Endodermal cell (in vitro differentiated cells): Measurements from ENCODE around the gene RPS5. TPM values are rescaled to one million over a fixed set of nuclear protein-coding genes. Genes with fewer than 3 reads are reported as not detected.

Source experiments
- DNase-seq: peaks from one replicate; pipeline ENCODE4 v3.0.0-alpha.2; 2017
- H3K27ac ChIP-seq: 2 replicates; pipeline ENCODE4 v1.5.1; 2013; ENCODE audit warnings: mild to moderate bottlenecking, low read depth, low read length, moderate library complexity
- H3K27me3 ChIP-seq: 2 replicates; pipeline ENCODE4 v1.6.1; 2013; ENCODE audit warnings: mild to moderate bottlenecking, low read length, moderate library complexity; ENCODE audit not compliant: insufficient read depth, control insufficient read depth, poor library complexity, severe bottlenecking
- H3K36me3 ChIP-seq: 2 replicates; pipeline ENCODE4 v1.7.0; 2013; ENCODE audit warnings: mild to moderate bottlenecking, low read length, moderate library complexity; ENCODE audit not compliant: control insufficient read depth, insufficient read depth
- H3K4me1 ChIP-seq: one replicate; pipeline ENCODE4 v1.7.0; 2013; ENCODE audit warnings: low read length; ENCODE audit not compliant: control insufficient read depth, insufficient read depth
- H3K4me3 ChIP-seq: 2 replicates; pipeline ENCODE4 v1.5.1; 2013; ENCODE audit warnings: mild to moderate bottlenecking, low read length, moderate library complexity
- H3K9ac ChIP-seq: 2 replicates; pipeline ENCODE4 v1.6.1; 2013; ENCODE audit warnings: mild to moderate bottlenecking, low read length, moderate library complexity; ENCODE audit not compliant: poor library complexity, severe bottlenecking; ENCODE audit errors: extremely low read depth
- H3K9me3 ChIP-seq: 2 replicates; pipeline ENCODE4 v1.6.1; 2013; ENCODE audit warnings: mild to moderate bottlenecking, low read length, moderate library complexity; ENCODE audit not compliant: control insufficient read depth
- H3K27ac Mint-ChIP-seq: 2 replicates; pipeline ENCODE4 v1.8.0; 2020; ENCODE audit warnings: mixed read lengths
- H3K27me3 Mint-ChIP-seq: 2 replicates; pipeline ENCODE4 v1.8.0; 2021; ENCODE audit warnings: mild to moderate bottlenecking, mixed read lengths; ENCODE audit not compliant: insufficient read depth
- H3K36me3 Mint-ChIP-seq: 2 replicates; pipeline ENCODE4 v1.8.0; 2020; ENCODE audit warnings: low read depth, mixed read lengths
- H3K4me1 Mint-ChIP-seq: 2 replicates; pipeline ENCODE4 v1.8.0; 2020; ENCODE audit warnings: mixed read lengths
- H3K4me3 Mint-ChIP-seq: 2 replicates; pipeline ENCODE4 v1.8.0; 2020; ENCODE audit warnings: mild to moderate bottlenecking, moderate library complexity, mixed read lengths
- H3K9me3 Mint-ChIP-seq: 2 replicates; pipeline ENCODE4 v1.8.0; 2020; ENCODE audit warnings: mild to moderate bottlenecking, mixed read lengths
- WGBS, 2 experiments: methylation state at CpG; one replicate each; pipeline versions ENCODE4 v1.1.5 to v1.1.7; 2013; ENCODE audit warnings: missing lambda C conversion rate in 2 of 2, mixed read lengths in 1 of 2; ENCODE audit not compliant: insufficient coverage in 1 of 2, insufficient read length in 1 of 2; 5-methylcytosine and 5-hydroxymethylcytosine counted together
- total RNA-seq, 2 donors: library from RNA; stranded (reverse); fragmentation: NEBNext Ultra II Directional in 1 of 2; extraction: Animal tissue kit (Norgen Biotek cat#: 25700) in 1 of 2; gene quantifications; 2 replicates in 1 of 2; 3 replicates in 1 of 2; pipeline ENCODE4 v1.2.1, GENCODE V29; 2021
- TF ChIP-seq, protein P1 (sequence below): fragments of 200-600 bp; sonication (generic); conservative IDR thresholded peaks from 2 replicates; pipeline ENCODE4 v1.5.0; 2021; ENCODE audit warnings: antibody characterized with exemption, mild to moderate bottlenecking

RPS5 gene
- total RNA-seq, 2 donors from 2014 or later = 896 to 1,039 TPM

DNA sequence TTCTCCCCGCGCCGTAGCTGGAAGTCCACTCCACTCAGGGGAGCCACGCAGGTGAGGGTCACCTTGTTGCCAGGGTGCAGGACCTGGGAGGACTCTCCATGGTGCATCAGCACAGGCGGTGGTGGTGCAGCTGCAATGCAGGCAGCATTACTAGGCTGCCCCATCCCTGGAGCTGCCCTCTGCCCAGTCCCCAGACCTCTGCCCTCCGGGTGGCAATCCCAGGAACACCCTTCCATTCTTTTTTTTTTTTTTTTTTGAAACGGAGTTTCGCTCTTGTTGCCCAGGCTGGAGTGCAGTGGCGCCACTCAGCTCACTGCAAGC is 35.6 kb upstream of the RPS5 start:
- DNase-seq = no peak
- no peaks in the 10 kb centered on the region for H3K9me3 Mint-ChIP-seq
- Histone ChIP-seq H3K27me3 (peaks cover 7% of the 10 kb centered on the region), H3K4me3 (no peak overlapping the region), H3K27ac (no peak overlapping the region), H3K4me1 (no peaks in the 10 kb centered on the region), H3K36me3 (no peaks in the 10 kb centered on the region), H3K9me3 (no peaks in the 10 kb centered on the region), H3K9ac (no peak overlapping the region)
- no peaks in the 10 kb centered on the region for H3K36me3 Mint-ChIP-seq
- H3K4me1 Mint-ChIP-seq = no peaks in the 10 kb centered on the region
- TF ChIP-seq, protein P1, sequence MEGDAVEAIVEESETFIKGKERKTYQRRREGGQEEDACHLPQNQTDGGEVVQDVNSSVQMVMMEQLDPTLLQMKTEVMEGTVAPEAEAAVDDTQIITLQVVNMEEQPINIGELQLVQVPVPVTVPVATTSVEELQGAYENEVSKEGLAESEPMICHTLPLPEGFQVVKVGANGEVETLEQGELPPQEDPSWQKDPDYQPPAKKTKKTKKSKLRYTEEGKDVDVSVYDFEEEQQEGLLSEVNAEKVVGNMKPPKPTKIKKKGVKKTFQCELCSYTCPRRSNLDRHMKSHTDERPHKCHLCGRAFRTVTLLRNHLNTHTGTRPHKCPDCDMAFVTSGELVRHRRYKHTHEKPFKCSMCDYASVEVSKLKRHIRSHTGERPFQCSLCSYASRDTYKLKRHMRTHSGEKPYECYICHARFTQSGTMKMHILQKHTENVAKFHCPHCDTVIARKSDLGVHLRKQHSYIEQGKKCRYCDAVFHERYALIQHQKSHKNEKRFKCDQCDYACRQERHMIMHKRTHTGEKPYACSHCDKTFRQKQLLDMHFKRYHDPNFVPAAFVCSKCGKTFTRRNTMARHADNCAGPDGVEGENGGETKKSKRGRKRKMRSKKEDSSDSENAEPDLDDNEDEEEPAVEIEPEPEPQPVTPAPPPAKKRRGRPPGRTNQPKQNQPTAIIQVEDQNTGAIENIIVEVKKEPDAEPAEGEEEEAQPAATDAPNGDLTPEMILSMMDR = no peak
- H3K27me3 Mint-ChIP-seq = peaks cover 54% of the 10 kb centered on the region
- no peak overlapping the region for H3K27ac Mint-ChIP-seq
- WGBS, 2 experiments = 92 to 94% methylated on average over 6 to 9 of the region's 9 CpGs
- no peak overlapping the region for H3K4me3 Mint-ChIP-seq

DNA sequence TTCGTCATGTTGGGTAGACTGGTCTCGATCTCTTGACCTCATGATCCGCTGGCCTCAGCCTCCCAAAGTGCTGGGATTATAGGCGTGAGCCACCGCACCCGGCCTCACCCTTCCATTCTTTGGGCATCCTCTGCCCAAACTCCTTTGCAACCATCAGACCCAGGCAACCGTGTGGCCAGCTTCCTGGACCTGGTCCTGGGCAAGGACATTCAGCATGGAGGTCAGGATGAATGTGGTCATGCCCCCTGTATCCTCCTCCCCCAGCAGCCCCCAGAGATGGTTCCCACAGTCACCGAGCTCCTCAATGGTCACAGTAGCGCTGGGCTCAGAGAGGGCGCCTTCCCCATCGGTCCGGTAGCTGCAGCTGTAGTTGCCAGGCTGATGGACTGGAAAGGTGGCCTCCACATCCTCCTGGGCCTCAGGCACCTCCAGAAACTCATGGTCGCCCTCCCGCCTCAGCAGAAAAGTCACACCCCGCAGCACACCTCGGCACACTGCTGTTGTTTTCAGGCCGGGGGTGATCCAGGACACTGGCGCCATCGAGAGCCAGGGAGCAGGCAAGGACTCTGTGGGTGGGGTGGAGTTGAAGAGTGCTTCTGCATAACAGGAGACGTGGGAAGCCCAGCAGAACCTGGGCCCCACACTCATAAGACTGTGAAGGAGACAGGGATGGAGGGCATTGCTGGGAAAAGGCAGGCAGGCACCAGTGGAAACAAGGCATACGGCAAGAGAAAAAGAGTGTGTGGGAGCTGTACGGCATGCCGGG is 34.9 kb upstream of the RPS5 start:
- H3K4me1 Mint-ChIP-seq = no peaks in the 10 kb centered on the region
- no peaks in the 10 kb centered on the region for H3K9me3 ChIP-seq
- H3K4me1 ChIP-seq = no peaks in the 10 kb centered on the region
- no peak overlapping the region for H3K9ac ChIP-seq
- 85 to 89% methylated on average over 16 to 21 of the region's 23 CpGs for WGBS, 2 experiments
- no peak overlapping the region for H3K4me3 Mint-ChIP-seq
- no peak overlapping the region for H3K27ac Mint-ChIP-seq
- H3K27me3 Mint-ChIP-seq = peaks cover 51% of the 10 kb centered on the region
- no peak overlapping the region for H3K27ac ChIP-seq
- no peaks in the 10 kb centered on the region for H3K36me3 ChIP-seq
- no peaks in the 10 kb centered on the region for H3K9me3 Mint-ChIP-seq
- no peaks in the 10 kb centered on the region for H3K36me3 Mint-ChIP-seq
- no peak for DNase-seq
- TF ChIP-seq, protein P1 = no peak
- no peak overlapping the region for H3K4me3 ChIP-seq
- peaks cover under 1% of the 10 kb centered on the region for H3K27me3 ChIP-seq

DNA sequence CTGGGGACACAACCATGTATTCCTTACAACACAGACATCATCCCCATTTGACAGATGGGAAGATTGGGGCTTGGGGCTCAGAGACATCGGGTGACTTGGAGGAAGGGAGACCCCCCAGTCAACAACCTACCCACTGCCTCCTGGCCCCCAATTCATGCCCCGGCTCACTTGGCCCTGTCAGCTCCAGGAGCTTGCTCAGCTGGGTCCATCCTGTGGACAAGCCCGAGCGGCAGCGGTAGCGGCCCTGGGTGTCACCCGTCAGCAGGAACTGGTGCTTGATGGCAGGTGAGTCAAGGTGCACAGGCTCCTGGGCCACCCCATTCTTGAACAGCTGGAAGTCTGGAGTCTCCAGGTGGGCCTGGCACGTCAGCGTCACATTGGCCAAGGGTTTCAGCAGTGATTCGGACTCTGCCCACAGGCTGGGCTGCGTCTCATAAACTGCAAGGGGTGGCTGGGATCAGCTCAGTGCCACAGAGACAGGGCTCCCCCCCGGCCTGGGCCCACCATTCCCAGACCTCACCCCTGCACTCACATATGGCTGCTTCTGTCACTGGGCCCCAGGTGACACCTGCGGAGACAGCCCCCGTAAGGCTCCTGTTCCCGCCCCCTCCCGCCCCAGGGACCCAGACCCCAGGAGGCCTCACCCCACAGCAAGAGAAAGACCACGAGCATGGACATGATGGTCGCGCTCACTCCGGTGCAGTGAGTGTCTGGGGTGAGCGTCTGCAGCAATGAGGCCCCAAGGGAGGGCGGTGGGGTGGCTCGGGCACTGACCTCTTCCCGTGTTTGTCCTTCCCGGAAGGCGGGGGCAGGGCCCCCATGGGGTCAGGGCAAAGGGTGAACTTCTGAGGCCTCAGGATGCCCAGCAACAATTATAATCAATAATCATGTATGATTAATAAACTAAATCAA is 34.1 kb upstream of the RPS5 start, which contains the start of gene A1BG:
Gene A1BG (minus strand): TSS at position 733 of the 912 bp plus-strand sequence. CDS start 55 bp downstream, at position 678.
- TF ChIP-seq, protein P1 = no peak

More for the DNA sequence above, 34.1 kb upstream of the RPS5 start, which contains the start of gene A1BG:
- Histone ChIP-seq H3K9me3 (no peaks in the 10 kb centered on the region), H3K9ac (no peak within 1 kb of the TSS), H3K27ac (no peak within 1 kb of the TSS), H3K4me1 (no peaks in the 10 kb centered on the region), H3K36me3 (no peaks in the 10 kb centered on the region), H3K27me3 (no peaks in the 10 kb centered on the region), H3K4me3 (no peak within 1 kb of the TSS)
- DNase-seq = no peak
- H3K36me3 Mint-ChIP-seq = no peaks in the 10 kb centered on the region
- H3K27me3 Mint-ChIP-seq = peaks cover 46% of the 10 kb centered on the region
- H3K9me3 Mint-ChIP-seq = no peaks in the 10 kb centered on the region
- WGBS, 2 experiments = 91 to 94% methylated on average over 7 to 26 of the region's 26 CpGs
- H3K4me3 Mint-ChIP-seq = no peak within 1 kb of the TSS
- H3K4me1 Mint-ChIP-seq = no peaks in the 10 kb centered on the region
- H3K27ac Mint-ChIP-seq = no peak within 1 kb of the TSS
